Thyroid gland (tissue), 4 donors: ENCODE data around the gene ANO2. TPM values are rescaled to one million over a fixed set of nuclear protein-coding genes. Genes with fewer than 3 reads are reported as not detected.

Source experiments
- DNase-seq, 2 donors: peaks; one replicate each; pipeline ENCODE4 v3.0.0-alpha.2; 2019
- H3K27ac ChIP-seq, 3 donors: fragments of 200-600 bp; sonication (generic); 1 replicate in 2 of 3; 2 replicates in 1 of 3; pipeline ENCODE4 v1.5.1; 2016 to 2019; ENCODE audit warnings: mild to moderate bottlenecking in 1 of 3, moderate library complexity in 1 of 3
- H3K27me3 ChIP-seq: fragments of 200-600 bp; sonication (generic); one replicate; pipeline ENCODE4 v1.5.1; 2019
- H3K36me3 ChIP-seq, 2 donors: fragments of 200-600 bp; sonication (generic); one replicate each; pipeline ENCODE4 v1.5.1; 2016 to 2019
- H3K4me1 ChIP-seq, 2 donors: fragments of 200-600 bp; sonication (generic); one replicate each; pipeline ENCODE4 v1.5.1; 2017 to 2019
- H3K4me3 ChIP-seq, 3 donors: fragments of 200-600 bp; sonication (generic); replicated peaks in 1 of 3; 1 replicate in 2 of 3; 2 replicates in 1 of 3; pipeline ENCODE4 v1.5.1; 2016; ENCODE audit warnings: mild to moderate bottlenecking in 1 of 3
- H3K9me3 ChIP-seq: fragments of 200-600 bp; sonication (generic); one replicate; pipeline ENCODE4 v1.5.1; 2017
- CTCF ChIP-seq, 6 experiments: fragments of 200-600 bp in 3 of 6; fragments of 450-650 bp in 3 of 6; sonication (generic) in 3 of 6; IDR thresholded peaks; one replicate each; pipeline ENCODE4 v1.5.1; 2016 to 2019; ENCODE audit warnings: antibody characterized with exemption in 6 of 6, mild to moderate bottlenecking in 2 of 6, inconsistent platforms in 1 of 6, moderate library complexity in 1 of 6
- POLR2A ChIP-seq, 2 donors: fragments of 450-650 bp; IDR thresholded peaks; one replicate each; pipeline ENCODE4 v1.6.1; 2017; ENCODE audit warnings: antibody characterized with exemption in 2 of 2, mild to moderate bottlenecking in 2 of 2, moderate library complexity in 1 of 2
- WGBS, 2 donors: methylation state at CpG; one replicate each; pipeline ENCODE4 v1.1.5; 2017; 5-methylcytosine and 5-hydroxymethylcytosine counted together
- intact Hi-C: fragments of 100-400 bp; cut with DNase I; formaldehyde crosslinking; loops from one replicate; pipeline ENCODE4 v1.15.1; 2023
- total RNA-seq, 4 donors: library from RNA; depleted of rRNA; stranded (reverse); fragments of >200 nt; gene quantifications; one replicate each; pipeline ENCODE4 v1.2.3, GENCODE V29; 2016

Gene ANO2
- total RNA-seq, 4 donors from 2014 or later = 0.78 to 7.0 (median 2.2) TPM

DNA sequence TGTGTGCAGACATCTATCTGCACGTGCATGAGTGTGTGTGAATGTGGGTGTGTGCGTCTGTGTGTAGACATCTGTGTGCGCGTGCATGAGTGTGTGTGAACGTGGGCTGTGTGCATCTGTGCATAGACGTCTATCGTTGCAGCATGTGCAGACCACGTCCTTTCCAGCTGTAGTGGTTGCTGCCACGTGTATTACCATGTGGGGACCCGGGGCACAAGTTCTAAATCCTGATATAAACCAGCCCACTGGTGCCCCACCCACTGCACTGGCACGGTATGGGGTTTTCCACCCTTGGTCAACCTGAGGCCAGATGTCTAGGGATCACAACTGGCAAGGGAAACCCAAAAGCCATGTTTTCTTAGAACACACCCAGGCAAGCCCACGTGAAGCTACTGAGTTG is 197.0 kb downstream of the ANO2 start:
- Histone ChIP-seq H3K36me3 (no peaks in the 10 kb centered on the region), H3K27me3 (no peaks in the 10 kb centered on the region), H3K4me1 (no peaks in the 10 kb centered on the region), H3K9me3 (no peaks in the 10 kb centered on the region), H3K4me3 (no peak overlapping the region), H3K27ac (no peak overlapping the region)
- DNase-seq = no peak
- intact Hi-C loops = no loop called here
- 84 to 86% methylated on average over 11 to 12 of the region's 12 CpGs for WGBS, 2 donors
- TF ChIP-seq POLR2A (IDR thresholded peaks at IDR 0.05) (no peak), CTCF (IDR thresholded peaks at IDR 0.05) (no peak)

DNA sequence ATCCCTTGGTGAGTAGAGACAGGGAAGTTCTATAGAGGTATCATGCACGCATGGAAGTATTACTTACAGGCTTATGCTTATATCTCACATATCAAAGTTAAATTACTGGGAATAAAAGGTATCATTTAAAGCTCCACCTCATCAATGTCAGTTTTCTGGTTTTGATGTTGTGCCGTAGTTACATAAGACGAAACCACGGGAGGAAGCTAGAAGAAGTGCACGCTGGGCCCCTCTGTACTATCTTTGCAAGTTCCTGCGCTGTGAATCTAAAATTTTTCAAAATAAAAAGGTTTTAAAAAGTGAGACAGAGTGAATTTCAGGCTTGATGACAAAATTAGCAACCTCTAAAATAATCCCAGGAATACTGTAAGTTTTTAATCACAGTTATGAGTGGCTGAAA is 198.1 kb downstream of the ANO2 start:
- TF ChIP-seq CTCF (IDR thresholded peaks at IDR 0.05) (no peak), POLR2A (IDR thresholded peaks at IDR 0.05) (no peak)
- H3K4me3 ChIP-seq = no peak overlapping the region
- intact Hi-C loops = no loop called here
- DNase-seq = no peak
- H3K4me1 ChIP-seq = no peaks in the 10 kb centered on the region
- no peaks in the 10 kb centered on the region for H3K27me3 ChIP-seq
- WGBS, 2 donors = 92 to 93% methylated on average over 6 of the region's 6 CpGs
- H3K36me3 ChIP-seq = no peaks in the 10 kb centered on the region
- H3K27ac ChIP-seq = no peak overlapping the region
- no peaks in the 10 kb centered on the region for H3K9me3 ChIP-seq

GRCh38 chr12:5746036-5746908 is 198.8 kb downstream of the ANO2 start:
- no peak for DNase-seq
- no peak for TF ChIP-seq POLR2A (IDR thresholded peaks at IDR 0.05)
- no peaks in the 10 kb centered on the region for H3K4me1 ChIP-seq
- no peak overlapping the region for H3K27ac ChIP-seq
- 66 to 68% methylated on average over 6 of the region's 6 CpGs for WGBS, 2 donors
- intact Hi-C loops = no loop called here
- H3K9me3 ChIP-seq = no peaks in the 10 kb centered on the region
- no peaks in the 10 kb centered on the region for H3K27me3 ChIP-seq
- no peaks in the 10 kb centered on the region for H3K36me3 ChIP-seq
- no peak overlapping the region for H3K4me3 ChIP-seq

DNA sequence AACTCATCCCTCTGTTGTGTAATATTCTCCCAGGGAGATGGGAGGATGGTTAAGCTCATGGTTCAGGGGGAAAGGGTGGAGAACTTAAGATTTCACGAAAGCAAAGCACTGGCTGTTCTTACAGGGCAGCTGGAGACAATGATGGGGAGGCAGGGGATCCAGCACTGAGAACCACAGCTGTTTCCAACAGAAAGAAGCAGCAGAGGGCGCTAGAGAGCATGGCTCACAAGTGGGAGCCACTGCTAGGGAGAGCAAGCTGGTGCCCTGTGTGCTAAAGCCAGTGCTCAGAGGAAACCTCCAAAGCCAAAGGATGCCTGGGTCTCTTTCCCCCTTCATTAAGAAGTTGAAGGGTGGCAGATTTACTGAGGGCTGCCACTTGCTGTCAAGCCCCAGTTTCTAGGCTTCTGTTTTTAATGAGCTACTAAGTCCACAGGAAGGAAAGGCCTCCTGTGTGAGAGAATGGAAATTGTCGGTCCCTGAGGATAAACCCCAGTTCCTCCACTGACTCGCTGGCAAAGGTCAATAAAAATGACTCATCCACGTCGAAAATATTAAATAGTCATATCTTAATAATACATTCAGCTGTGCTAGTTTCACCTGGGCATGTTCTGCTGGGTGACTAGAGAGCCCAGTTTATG is 199.7 kb downstream of the ANO2 start:
- Histone ChIP-seq H3K27ac (no peak overlapping the region), H3K36me3 (no peaks in the 10 kb centered on the region), H3K27me3 (no peaks in the 10 kb centered on the region), H3K4me1 (no peaks in the 10 kb centered on the region), H3K4me3 (no peak overlapping the region), H3K9me3 (no peaks in the 10 kb centered on the region)
- intact Hi-C loops = no loop called here
- WGBS, 2 donors = 39 to 48% methylated on average over 6 of the region's 6 CpGs
- DNase-seq = peak; percentile 24 to 45
- TF ChIP-seq CTCF (IDR thresholded peaks at IDR 0.05) = peak in 5 of 6 experiments; percentile 11 to 52 (median 26)
- no peak for TF ChIP-seq POLR2A (IDR thresholded peaks at IDR 0.05)

- Histone ChIP-seq H3K9me3 (no peaks in the 10 kb centered on the region), H3K4me1 (no peaks in the 10 kb centered on the region), H3K27me3 (no peaks in the 10 kb centered on the region), H3K36me3 (no peaks in the 10 kb centered on the region), H3K27ac (no peak overlapping the region), H3K4me3 (no peak overlapping the region)
- WGBS, 2 donors = 89 to 90% methylated on average over 2 of the region's 2 CpGs
- no peak for TF ChIP-seq POLR2A (IDR thresholded peaks at IDR 0.05)
- intact Hi-C loops = no loop called here
- DNase-seq = no peak
These were observed 202.8 kb downstream of the ANO2 start for GRCh38 chr12:5742258-5742657.

- intact Hi-C loops = no loop called here
- WGBS, 2 donors = 86 to 90% methylated on average over 5 of the region's 5 CpGs
- H3K4me3 ChIP-seq = no peak overlapping the region
These were observed 205.1 kb downstream of the ANO2 start for GRCh38 chr12:5739917-5740316.

More at GRCh38 chr12:5739917-5740316, 205.1 kb downstream of the ANO2 start:
- no peak for DNase-seq
- Histone ChIP-seq H3K4me1 (no peaks in the 10 kb centered on the region), H3K27ac (no peak overlapping the region), H3K36me3 (no peaks in the 10 kb centered on the region), H3K9me3 (no peaks in the 10 kb centered on the region), H3K27me3 (no peaks in the 10 kb centered on the region)
- TF ChIP-seq CTCF (IDR thresholded peaks at IDR 0.05) = no peak
- no peak for TF ChIP-seq POLR2A (IDR thresholded peaks at IDR 0.05)
